ENCODE results near the gene GREM2. TPM values are rescaled to one million over a fixed set of nuclear protein-coding genes. Genes with fewer than 3 reads are reported as not detected.

Gene GREM2
- total RNA-seq, 4 donors from 2014 or later: 0.22 to 1.2 (median 0.35) TPM

DNA sequence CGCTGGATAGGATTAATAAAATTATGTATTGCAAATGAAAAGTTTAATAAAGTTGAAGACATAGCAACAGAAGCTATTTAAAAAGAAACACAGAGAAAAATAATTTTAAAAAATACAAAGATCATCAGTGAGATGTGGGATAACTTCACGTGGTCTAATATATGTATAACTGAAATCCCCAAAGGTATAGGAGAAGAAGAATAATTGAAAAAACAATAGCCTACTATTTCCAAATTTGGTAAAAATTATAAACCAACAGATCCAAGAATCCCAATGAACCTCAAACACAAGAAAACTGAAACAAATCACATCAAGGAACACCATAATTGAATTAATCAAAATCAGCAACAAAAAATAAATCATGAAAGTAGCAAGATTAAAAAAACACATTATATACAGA is 44.9 kb downstream of the GREM2 start:
- intact Hi-C loops (cut with DNase I): no loop called here
- Histone ChIP-seq H3K4me3 (replicated peaks in 1 of 3) (no peak overlapping the region), H3K27me3 (no peaks in the 10 kb centered on the region), H3K36me3 (no peaks in the 10 kb centered on the region), H3K4me1 (no peaks in the 10 kb centered on the region), H3K27ac (no peak overlapping the region), H3K9me3 (no peaks in the 10 kb centered on the region)
- no peak for DNase-seq
- no peak for TF ChIP-seq POLR2A (IDR thresholded peaks at IDR 0.05)
- no peak for TF ChIP-seq CTCF (IDR thresholded peaks at IDR 0.05)
- WGBS, 2 donors: 79 to 81% methylated on average over 2 of the region's 2 CpGs

DNA sequence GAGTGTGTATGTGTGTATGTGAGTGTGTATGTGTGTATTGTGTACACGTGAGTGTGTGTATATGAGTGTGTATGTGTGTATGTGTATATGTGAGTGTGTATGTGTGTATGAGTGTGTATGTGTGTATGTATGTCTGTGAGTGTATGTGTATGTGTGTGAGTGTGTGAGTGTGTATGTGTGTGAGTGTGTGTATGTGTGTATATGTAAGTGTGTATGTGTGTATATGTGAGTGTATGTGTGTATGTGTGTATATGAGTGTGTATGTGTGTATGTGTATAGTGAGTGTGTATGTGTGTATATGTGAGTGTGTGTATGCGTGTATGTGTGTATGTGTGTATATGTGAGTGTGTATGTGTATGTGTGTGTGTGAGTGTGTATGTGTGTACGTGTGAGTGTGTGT is 49.2 kb downstream of the GREM2 start:
- WGBS, 2 donors: 95 to 96% methylated on average over 3 of the region's 3 CpGs
- H3K27ac ChIP-seq: no peak overlapping the region
- intact Hi-C loops (cut with DNase I): no loop called here
- H3K9me3 ChIP-seq: no peaks in the 10 kb centered on the region
- no peaks in the 10 kb centered on the region for H3K27me3 ChIP-seq
- no peaks in the 10 kb centered on the region for H3K36me3 ChIP-seq
- no peak for DNase-seq
- no peak overlapping the region for H3K4me3 ChIP-seq (replicated peaks in 1 of 3)
- TF ChIP-seq POLR2A (IDR thresholded peaks at IDR 0.05): no peak
- TF ChIP-seq CTCF (IDR thresholded peaks at IDR 0.05): no peak
- H3K4me1 ChIP-seq: no peaks in the 10 kb centered on the region

- 85 to 86% methylated on average over 7 of the region's 7 CpGs for WGBS, 2 donors
- no peaks in the 10 kb centered on the region for H3K27me3 ChIP-seq
- intact Hi-C loops (cut with DNase I): no loop called here
- no peaks in the 10 kb centered on the region for H3K9me3 ChIP-seq
- TF ChIP-seq CTCF (IDR thresholded peaks at IDR 0.05) (no peak), POLR2A (IDR thresholded peaks at IDR 0.05) (no peak)
- H3K4me3 ChIP-seq (replicated peaks in 1 of 3): no peak overlapping the region
- H3K27ac ChIP-seq: no peak overlapping the region
- no peaks in the 10 kb centered on the region for H3K4me1 ChIP-seq
- DNase-seq: no peak
- H3K36me3 ChIP-seq: no peaks in the 10 kb centered on the region
Measured at GRCh38 chr1:240562111-240562590, 49.8 kb downstream of the GREM2 start.

DNA sequence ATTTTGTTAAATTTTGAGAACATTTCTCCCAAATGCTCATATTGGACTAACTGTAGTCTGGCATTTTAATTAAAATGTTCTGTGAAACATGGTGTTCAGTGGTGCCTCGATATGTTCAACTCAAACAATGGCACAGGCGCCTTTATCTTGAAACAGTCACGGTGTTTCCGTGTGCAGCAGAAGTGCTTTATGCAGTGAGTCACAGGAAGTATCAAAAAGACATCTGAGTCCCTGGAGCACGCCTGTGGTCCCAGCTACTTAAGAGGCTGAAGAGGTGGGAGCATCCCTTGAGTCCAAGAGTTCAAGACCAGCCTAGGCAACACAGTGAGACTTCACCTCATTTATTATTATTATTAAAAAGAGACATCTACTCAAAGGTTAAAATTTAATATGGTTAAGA is 52.2 kb downstream of the GREM2 start:
- Histone ChIP-seq H3K4me1 (no peaks in the 10 kb centered on the region), H3K9me3 (no peaks in the 10 kb centered on the region), H3K27ac (no peak overlapping the region), H3K27me3 (no peaks in the 10 kb centered on the region), H3K36me3 (no peaks in the 10 kb centered on the region), H3K4me3 (replicated peaks in 1 of 3) (no peak overlapping the region)
- TF ChIP-seq POLR2A (IDR thresholded peaks at IDR 0.05) (no peak), CTCF (IDR thresholded peaks at IDR 0.05) (no peak)
- no peak for DNase-seq
- intact Hi-C loops (cut with DNase I): no loop called here
- 88 to 90% methylated on average over 5 of the region's 5 CpGs for WGBS, 2 donors

GRCh38 chr1:240555524-240555923 is 56.4 kb downstream of the GREM2 start:
- intact Hi-C loops (cut with DNase I): no loop called here
- Histone ChIP-seq H3K4me3 (replicated peaks in 1 of 3) (no peak overlapping the region), H3K36me3 (no peaks in the 10 kb centered on the region), H3K9me3 (no peaks in the 10 kb centered on the region), H3K27ac (no peak overlapping the region), H3K27me3 (no peaks in the 10 kb centered on the region), H3K4me1 (no peaks in the 10 kb centered on the region)
- DNase-seq: no peak
- no peak for TF ChIP-seq CTCF (IDR thresholded peaks at IDR 0.05)
- TF ChIP-seq POLR2A (IDR thresholded peaks at IDR 0.05): no peak
- 79% methylated on average over 2 of the region's 2 CpGs for WGBS, 2 donors
